ENCODE data around the gene LY86. TPM values are rescaled to one million over a fixed set of nuclear protein-coding genes. Genes with fewer than 3 reads are reported as not detected.

LY86 gene
- total RNA-seq, 3 donors from 2014 or later: 0.16 to 0.25 TPM; not detected in 1

GRCh38 chr6:6634735-6635075 lies 46.2 kb downstream of the LY86 start:
- no peak overlapping the region for H3K4me3 Mint-ChIP-seq
- ATAC-seq (no peak), DNase-seq (no peak)
- no peaks in the 10 kb centered on the region for H3K9me3 Mint-ChIP-seq
- no peaks in the 10 kb centered on the region for H3K36me3 Mint-ChIP-seq (ENCODE audit: insufficient read depth)
- H3K27me3 Mint-ChIP-seq (ENCODE audit: low read depth): no peaks in the 10 kb centered on the region
- H3K4me1 Mint-ChIP-seq (ENCODE audit: low read depth): peaks cover 13% of the 10 kb centered on the region

GRCh38 chr6:6635291-6635690 lies 46.8 kb downstream of the LY86 start:
- no peaks in the 10 kb centered on the region for H3K9me3 Mint-ChIP-seq
- no peaks in the 10 kb centered on the region for H3K36me3 Mint-ChIP-seq (ENCODE audit: insufficient read depth)
- DNase-seq (no peak), ATAC-seq (no peak)
- H3K27me3 Mint-ChIP-seq (ENCODE audit: low read depth): no peaks in the 10 kb centered on the region
- H3K4me3 Mint-ChIP-seq: no peak overlapping the region
- peaks cover 13% of the 10 kb centered on the region for H3K4me1 Mint-ChIP-seq (ENCODE audit: low read depth)

- Mint-ChIP-seq H3K27me3 (ENCODE audit: low read depth) (no peaks in the 10 kb centered on the region), H3K36me3 (ENCODE audit: insufficient read depth) (no peaks in the 10 kb centered on the region), H3K9me3 (no peaks in the 10 kb centered on the region), H3K4me3 (no peak overlapping the region), H3K4me1 (ENCODE audit: low read depth) (peaks cover 13% of the 10 kb centered on the region)
- ATAC-seq (no peak), DNase-seq (no peak)
Measured at GRCh38 chr6:6635869-6636268, 47.3 kb downstream of the LY86 start.

GRCh38 chr6:6639572-6639971 lies 51.1 kb downstream of the LY86 start:
- Mint-ChIP-seq H3K4me1 (ENCODE audit: low read depth) (peaks cover 7% of the 10 kb centered on the region), H3K9me3 (no peaks in the 10 kb centered on the region), H3K4me3 (no peak overlapping the region), H3K27me3 (ENCODE audit: low read depth) (no peaks in the 10 kb centered on the region), H3K36me3 (ENCODE audit: insufficient read depth) (no peaks in the 10 kb centered on the region)
- ATAC-seq (no peak), DNase-seq (no peak)

GRCh38 chr6:6640926-6641325 lies 52.4 kb downstream of the LY86 start:
- Mint-ChIP-seq H3K4me3 (no peak overlapping the region), H3K36me3 (ENCODE audit: insufficient read depth) (no peaks in the 10 kb centered on the region), H3K9me3 (no peaks in the 10 kb centered on the region), H3K27me3 (ENCODE audit: low read depth) (no peaks in the 10 kb centered on the region), H3K4me1 (ENCODE audit: low read depth) (no peaks in the 10 kb centered on the region)
- ATAC-seq (no peak), DNase-seq (no peak)

- Mint-ChIP-seq H3K4me3 (no peak overlapping the region), H3K9me3 (no peaks in the 10 kb centered on the region), H3K27me3 (ENCODE audit: low read depth) (no peaks in the 10 kb centered on the region), H3K36me3 (ENCODE audit: insufficient read depth) (no peaks in the 10 kb centered on the region), H3K4me1 (ENCODE audit: low read depth) (no peaks in the 10 kb centered on the region)
- peak in 1 of 2 donors; percentile 56 for ATAC-seq
- DNase-seq: no peak
Measured at GRCh38 chr6:6643398-6643797, 54.9 kb downstream of the LY86 start.

GRCh38 chr6:6645261-6645917 lies 56.9 kb downstream of the LY86 start:
- ATAC-seq (no peak), DNase-seq (no peak)
- no peaks in the 10 kb centered on the region for H3K36me3 Mint-ChIP-seq (ENCODE audit: insufficient read depth)
- H3K4me1 Mint-ChIP-seq (ENCODE audit: low read depth): no peaks in the 10 kb centered on the region
- H3K4me3 Mint-ChIP-seq: no peak overlapping the region
- H3K9me3 Mint-ChIP-seq: no peaks in the 10 kb centered on the region
- no peaks in the 10 kb centered on the region for H3K27me3 Mint-ChIP-seq (ENCODE audit: low read depth)

GRCh38 chr6:6646384-6646783 lies 57.9 kb downstream of the LY86 start:
- no peak for DNase-seq
- Mint-ChIP-seq H3K27me3 (ENCODE audit: low read depth) (no peaks in the 10 kb centered on the region), H3K4me1 (ENCODE audit: low read depth) (peaks cover 3% of the 10 kb centered on the region), H3K4me3 (no peak overlapping the region), H3K9me3 (no peaks in the 10 kb centered on the region), H3K36me3 (ENCODE audit: insufficient read depth) (no peaks in the 10 kb centered on the region)
- peak; percentile 18 to 46 for ATAC-seq

GRCh38 chr6:6646859-6647258 lies 58.3 kb downstream of the LY86 start:
- DNase-seq: no peak
- peaks cover 5% of the 10 kb centered on the region for H3K4me1 Mint-ChIP-seq (ENCODE audit: low read depth)
- no peaks in the 10 kb centered on the region for H3K27me3 Mint-ChIP-seq (ENCODE audit: low read depth)
- no peaks in the 10 kb centered on the region for H3K36me3 Mint-ChIP-seq (ENCODE audit: insufficient read depth)
- no peak overlapping the region for H3K4me3 Mint-ChIP-seq
- H3K9me3 Mint-ChIP-seq: no peaks in the 10 kb centered on the region
- ATAC-seq: no peak

- H3K27me3 Mint-ChIP-seq (ENCODE audit: low read depth): no peaks in the 10 kb centered on the region
- H3K36me3 Mint-ChIP-seq (ENCODE audit: insufficient read depth): no peaks in the 10 kb centered on the region
- ATAC-seq (no peak), DNase-seq (no peak)
- H3K4me3 Mint-ChIP-seq: no peak overlapping the region
- H3K4me1 Mint-ChIP-seq (ENCODE audit: low read depth): peaks cover 12% of the 10 kb centered on the region
- no peaks in the 10 kb centered on the region for H3K9me3 Mint-ChIP-seq
Measured at GRCh38 chr6:6648692-6649343, 60.3 kb downstream of the LY86 start.

- no peaks in the 10 kb centered on the region for H3K9me3 Mint-ChIP-seq
- peaks cover 23% of the 10 kb centered on the region for H3K4me1 Mint-ChIP-seq (ENCODE audit: low read depth)
- H3K36me3 Mint-ChIP-seq (ENCODE audit: insufficient read depth): no peaks in the 10 kb centered on the region
- no peak overlapping the region for H3K4me3 Mint-ChIP-seq
- DNase-seq (no peak), ATAC-seq (no peak)
- H3K27me3 Mint-ChIP-seq (ENCODE audit: low read depth): no peaks in the 10 kb centered on the region
Measured at GRCh38 chr6:6649824-6650349, 61.4 kb downstream of the LY86 start.

- H3K4me1 Mint-ChIP-seq (ENCODE audit: low read depth): peaks cover 32% of the 10 kb centered on the region
- no peaks in the 10 kb centered on the region for H3K27me3 Mint-ChIP-seq (ENCODE audit: low read depth)
- H3K4me3 Mint-ChIP-seq: no peak overlapping the region
- no peaks in the 10 kb centered on the region for H3K36me3 Mint-ChIP-seq (ENCODE audit: insufficient read depth)
- ATAC-seq (no peak), DNase-seq (no peak)
- H3K9me3 Mint-ChIP-seq: no peaks in the 10 kb centered on the region
Measured at GRCh38 chr6:6650839-6651238, 62.3 kb downstream of the LY86 start.

- no peak for ATAC-seq
- Mint-ChIP-seq H3K4me3 (no peak overlapping the region), H3K4me1 (ENCODE audit: low read depth) (peaks cover 37% of the 10 kb centered on the region), H3K27me3 (ENCODE audit: low read depth) (no peaks in the 10 kb centered on the region), H3K36me3 (ENCODE audit: insufficient read depth) (no peaks in the 10 kb centered on the region), H3K9me3 (no peaks in the 10 kb centered on the region)
- no peak for DNase-seq
Measured at GRCh38 chr6:6651335-6651734, 62.8 kb downstream of the LY86 start.

- Mint-ChIP-seq H3K36me3 (ENCODE audit: insufficient read depth) (no peaks in the 10 kb centered on the region), H3K9me3 (no peaks in the 10 kb centered on the region), H3K27me3 (ENCODE audit: low read depth) (no peaks in the 10 kb centered on the region), H3K4me3 (no peak overlapping the region), H3K4me1 (ENCODE audit: low read depth) (peaks cover 52% of the 10 kb centered on the region)
- DNase-seq (no peak), ATAC-seq (no peak)
Measured at GRCh38 chr6:6652932-6653331, 64.4 kb downstream of the LY86 start.
